GM19043 (cell line): Measurements from ENCODE around the gene AMOTL2.

Source experiments
- ATAC-seq: cut with Tn5 transposase; IDR thresholded peaks from one replicate; pipeline ENCODE4 v1.9.1; 2021; ENCODE audit warnings: low read depth; ENCODE audit not compliant: unreplicated experiment

Gene AMOTL2

GRCh38 chr3:134367869-134368750, 6.1 kb downstream of the AMOTL2 start:
- no peak for ATAC-seq

GRCh38 chr3:134366928-134367811, 7.1 kb downstream of the AMOTL2 start:
- ATAC-seq, result no peak

- no peak for ATAC-seq
These were observed 7.9 kb downstream of the AMOTL2 start for GRCh38 chr3:134366221-134366927.

DNA sequence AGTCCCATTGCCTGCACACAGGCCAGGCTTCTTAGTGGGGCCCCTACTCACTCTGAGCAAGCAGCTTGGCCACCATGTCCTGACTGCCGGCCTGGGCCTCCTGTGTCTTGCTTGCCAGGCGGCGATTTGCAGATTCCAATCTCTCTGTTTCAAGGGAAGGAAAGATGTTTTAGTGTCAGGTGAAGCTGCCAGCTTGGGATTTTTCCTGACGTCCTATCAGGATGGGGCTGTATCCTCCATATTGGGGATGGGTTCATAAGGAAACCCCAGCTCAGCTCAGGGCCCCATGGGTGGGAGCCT, 8.5 kb downstream of the AMOTL2 start:
- ATAC-seq, result no peak

DNA sequence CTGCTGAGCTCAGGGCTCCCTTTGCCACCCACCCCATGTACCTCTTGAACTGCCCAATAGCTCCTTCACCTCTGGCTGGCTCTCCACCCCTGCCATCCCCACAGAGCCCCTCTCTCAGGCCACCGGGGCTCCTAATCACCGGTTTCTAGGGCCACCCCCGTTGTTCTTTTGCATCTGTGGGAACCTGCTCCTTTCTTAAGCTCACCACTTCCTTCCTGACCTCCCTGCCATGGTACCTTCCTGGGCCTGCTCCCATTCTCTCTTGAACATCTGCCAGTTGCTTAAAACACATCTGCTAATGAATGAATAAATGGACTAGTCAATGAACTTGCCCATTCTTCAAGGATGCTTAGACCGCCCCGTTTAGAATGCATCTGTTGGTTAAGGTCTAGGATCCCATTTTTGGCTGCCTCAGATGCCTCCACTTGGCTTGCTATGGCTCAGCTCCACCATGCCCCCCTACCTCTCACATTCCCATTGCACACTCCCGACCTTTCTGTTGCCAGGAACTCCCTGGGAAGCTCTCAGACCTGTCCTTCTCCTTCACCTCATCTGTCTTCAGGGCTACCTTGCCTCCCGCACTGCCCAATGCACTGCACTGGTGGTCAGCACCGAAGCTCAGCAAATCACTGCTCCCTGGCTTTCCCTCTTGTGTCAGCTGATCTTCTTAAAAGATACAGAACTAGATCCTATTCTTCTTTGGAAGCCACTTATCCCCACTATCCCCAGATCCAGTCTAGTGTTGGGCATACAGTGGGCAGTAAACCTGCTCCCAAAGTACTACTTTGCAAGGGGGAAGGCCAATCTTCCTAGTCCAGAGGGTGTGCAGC, 9.1 kb downstream of the AMOTL2 start:
- ATAC-seq, result no peak

DNA sequence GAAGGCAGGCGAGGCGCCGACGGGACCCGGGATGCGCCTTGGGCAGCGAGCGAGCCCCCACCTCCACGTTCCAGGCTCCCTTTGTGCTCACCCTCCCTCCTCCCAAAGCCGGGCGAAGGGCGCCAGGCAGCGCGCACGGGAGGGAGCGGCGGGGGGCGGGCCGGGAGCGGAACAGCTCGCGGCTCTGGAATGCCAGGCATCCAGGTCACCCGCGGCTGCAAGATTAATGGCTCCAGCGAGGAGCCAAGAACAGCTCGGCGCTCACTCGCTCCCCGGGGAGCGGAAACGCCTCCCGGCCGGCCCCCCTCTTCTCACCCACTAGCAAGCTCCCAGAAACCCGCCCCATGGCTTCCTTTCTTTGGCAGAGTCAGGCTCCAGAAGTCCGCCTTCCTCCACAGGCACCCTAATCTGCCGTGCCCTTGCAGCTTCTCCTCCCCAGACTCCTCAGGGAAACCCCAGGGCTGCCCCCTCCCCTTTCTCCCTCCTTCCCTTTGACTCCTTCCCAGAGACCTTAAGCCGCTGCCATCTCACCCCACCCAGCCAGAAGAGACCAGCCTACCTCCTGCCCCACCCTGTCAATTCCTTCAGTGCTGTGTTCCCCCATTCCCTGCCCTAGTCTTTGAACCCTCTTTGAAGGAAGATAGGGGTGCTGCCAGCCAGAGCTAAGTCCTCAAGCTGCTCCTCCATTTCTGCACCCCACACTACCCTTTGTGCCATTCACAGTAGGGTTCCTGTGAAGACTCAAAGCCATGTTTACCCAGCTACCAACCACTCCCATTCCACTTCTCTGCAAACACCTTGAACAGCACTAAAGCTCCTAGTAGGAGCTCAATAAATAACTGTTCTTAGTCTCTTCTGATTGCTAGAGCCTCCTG, 9.9 kb downstream of the AMOTL2 start:
- ATAC-seq, result no peak

GRCh38 chr3:134363381-134363755, 10.9 kb downstream of the AMOTL2 start:
- ATAC-seq, result no peak

- no peak for ATAC-seq
These were observed 11.4 kb downstream of the AMOTL2 start for GRCh38 chr3:134362670-134363380.

DNA sequence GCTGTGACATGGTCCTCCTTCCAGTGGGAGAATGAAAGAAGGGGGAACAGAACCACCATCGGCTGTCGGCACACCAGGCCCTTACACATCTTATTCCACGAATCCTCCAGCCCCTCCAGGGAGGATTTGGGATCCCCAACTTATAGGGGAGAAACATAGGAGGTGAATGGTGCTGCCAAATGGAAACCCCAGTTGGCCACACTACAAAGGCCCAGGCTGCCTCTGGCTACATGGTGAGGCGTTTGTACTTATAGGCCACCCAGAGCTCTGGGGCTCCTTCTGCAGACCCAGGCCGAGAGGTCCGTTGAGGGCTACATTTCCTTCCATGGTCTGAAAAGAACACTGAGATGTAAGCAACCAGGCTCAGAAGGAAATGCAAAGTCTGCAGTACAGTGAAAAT, 12.0 kb downstream of the AMOTL2 start:
- no peak for ATAC-seq

GRCh38 chr3:134361162-134361835, 12.9 kb downstream of the AMOTL2 start:
- no peak for ATAC-seq

- ATAC-seq, result no peak
These were observed 14.2 kb downstream of the AMOTL2 start for GRCh38 chr3:134360046-134360445.

DNA sequence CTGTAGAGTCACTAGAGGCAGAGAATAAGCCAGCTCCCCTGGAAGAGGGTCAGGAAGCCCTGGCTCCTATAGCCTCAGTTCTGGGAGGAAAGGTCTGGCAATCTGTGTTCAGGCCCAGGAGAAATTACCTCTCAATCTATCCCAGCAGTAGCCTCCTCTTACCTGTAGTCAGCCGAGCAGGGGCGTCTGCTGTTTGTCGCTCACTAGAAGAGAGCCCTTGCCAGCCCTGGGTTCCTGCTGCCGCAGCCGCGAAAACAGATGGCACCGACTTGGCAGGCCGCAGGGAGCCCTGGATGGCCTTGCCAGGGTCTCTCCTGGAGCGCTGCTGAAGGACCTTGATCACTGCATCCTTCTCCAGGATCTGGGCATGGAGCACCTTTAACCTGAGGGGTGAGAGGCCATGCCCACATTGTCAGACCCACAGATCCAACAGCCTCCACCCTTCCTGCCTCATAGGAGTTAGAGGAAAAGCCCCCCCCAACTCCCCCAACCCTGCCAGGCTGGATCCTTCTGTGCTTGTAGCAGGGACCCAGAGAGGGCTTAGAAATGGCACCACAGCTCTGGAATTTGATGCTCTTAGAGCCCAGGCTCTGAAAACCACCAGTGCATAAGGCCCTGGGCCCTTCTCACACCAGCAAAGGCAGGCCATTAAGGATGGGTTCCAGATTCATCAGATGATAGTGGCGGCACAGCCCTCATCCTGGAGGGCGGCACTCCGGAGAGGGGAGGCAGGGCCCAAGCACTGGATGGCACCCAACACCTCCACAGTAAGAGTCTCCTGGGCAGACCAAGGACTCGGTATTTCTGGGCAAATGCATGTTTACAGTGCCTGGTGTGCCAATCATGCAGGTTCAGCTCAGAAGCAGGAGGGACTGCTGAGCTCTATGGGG, 14.9 kb downstream of the AMOTL2 start:
- ATAC-seq, result no peak

GRCh38 chr3:134357914-134358811, 16.1 kb downstream of the AMOTL2 start:
- no peak for ATAC-seq

DNA sequence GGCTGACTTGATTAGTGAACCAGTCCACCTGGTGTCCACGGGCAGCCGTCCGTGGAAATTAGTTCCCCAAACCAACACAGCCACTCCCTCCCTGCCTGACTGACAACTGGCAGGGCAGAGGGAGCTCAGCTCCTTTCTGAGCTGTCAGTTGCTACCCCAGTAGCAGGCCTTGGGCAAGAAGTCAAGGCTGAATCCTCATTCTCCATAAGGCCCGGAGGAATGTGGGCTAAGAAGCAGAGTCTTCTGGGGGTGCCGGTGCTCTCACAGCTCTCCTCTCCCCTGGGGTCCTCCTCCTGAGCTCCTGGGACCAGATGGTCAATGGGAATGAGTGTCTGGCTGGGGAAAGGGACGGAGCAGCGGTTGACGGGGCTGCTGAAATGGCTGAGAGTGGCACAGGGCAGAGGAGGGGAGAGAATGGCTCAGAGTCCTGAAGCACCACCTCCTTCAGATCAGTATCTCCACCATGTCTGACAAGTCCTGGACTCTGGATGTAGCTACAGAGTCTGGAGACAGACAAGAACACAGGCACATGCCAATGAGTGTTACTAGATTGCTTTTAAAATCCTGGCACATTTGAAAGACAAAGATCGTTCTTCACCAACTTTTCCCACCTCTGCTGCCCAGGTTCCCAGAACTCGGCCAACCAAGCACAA, 16.9 kb downstream of the AMOTL2 start:
- ATAC-seq, result no peak

GRCh38 chr3:134356411-134357040, 17.7 kb downstream of the AMOTL2 start:
- no peak for ATAC-seq
